Adrenal gland (tissue), 12 donors: ENCODE measurements around the gene DOCK1. TPM values are rescaled to one million over a fixed set of nuclear protein-coding genes. Genes with fewer than 3 reads are reported as not detected.

Experiments
- DNase-seq, 7 donors: peaks; one replicate each; pipeline ENCODE4 v3.0.0-alpha.2; 2019 to 2020
- H3K27ac ChIP-seq, 5 donors: fragments of 200-600 bp; sonication (generic) in 4 of 5; 1 replicate in 3 of 5; 2 replicates in 2 of 5; pipeline versions ENCODE4 v1.5.1 to v1.8.0; 2016 to 2020; ENCODE audit warnings: mild to moderate bottlenecking in 1 of 5
- H3K27me3 ChIP-seq: fragments of 200-600 bp; 2 replicates; pipeline ENCODE4 v1.8.0; 2021
- H3K36me3 ChIP-seq, 2 donors: fragments of 200-600 bp; replicated peaks in 1 of 2; 1 replicate in 1 of 2; 2 replicates in 1 of 2; pipeline versions ENCODE4 v1.5.1 to v1.8.0; 2018 to 2022
- H3K4me1 ChIP-seq, 2 donors: fragments of 200-600 bp; replicated peaks in 1 of 2; 1 replicate in 1 of 2; 2 replicates in 1 of 2; pipeline versions ENCODE4 v1.5.1 to v1.8.0; 2018 to 2021
- H3K4me3 ChIP-seq, 4 donors: fragments of 200-600 bp; sonication (generic) in 3 of 4; one replicate each; pipeline ENCODE4 v1.5.1; 2016 to 2018
- H3K9me3 ChIP-seq, 3 donors: fragments of 200-600 bp; sonication (generic) in 1 of 3; replicated peaks in 1 of 3; 1 replicate in 2 of 3; 2 replicates in 1 of 3; pipeline versions ENCODE4 v1.5.1 to v1.8.0; 2016 to 2021
- POLR2A ChIP-seq, 2 donors: fragments of 450-650 bp; IDR thresholded peaks; one replicate each; pipeline ENCODE4 v1.6.1; 2017; ENCODE audit warnings: antibody characterized with exemption in 2 of 2, mild to moderate bottlenecking in 2 of 2, moderate library complexity in 1 of 2
- WGBS, 4 donors: extraction: QIAGEN DNeasy Blood & Tissue Kit in 2 of 4; methylation state at CpG; one replicate each; pipeline versions ENCODE4 v1.1.5 to v1.1.7; 2013 to 2017; 5-methylcytosine and 5-hydroxymethylcytosine counted together
- intact Hi-C, 2 donors: fragments of 100-400 bp; cut with DNase I; formaldehyde crosslinking; loops; one replicate each; pipeline versions ENCODE4 v1.14.1 to v1.15.0; 2022 to 2023
- polyA plus RNA-seq, 3 donors: library from polyadenylated mRNA; stranded (reverse); fragments of 200-250 nt in 2 of 3; fragments of 350-450 nt in 1 of 3; fragmentation: Illumina TruSeq in 1 of 3; extraction: RNeasy Lipid Tissue Mini Kit (QIAGEN cat#74804) in 1 of 3; gene quantifications; one replicate each; pipeline ENCODE4 v1.2.3, GENCODE V29; 2013 to 2014
- total RNA-seq, 9 donors: library from RNA; depleted of rRNA in 4 of 9; stranded (reverse); fragments of >200 nt in 4 of 9; fragments of 120-200 nt in 1 of 9; fragmentation: NEBNext Ultra II Directional in 1 of 9; extraction: Animal tissue kit (Norgen Biotek cat#: 25700) in 1 of 9; gene quantifications; one replicate each; pipeline versions ENCODE4 v1.1.0 to v1.2.4, GENCODE V29; 2013 to 2023
- TF ChIP-seq, protein P1 (sequence below), 6 experiments: fragments of 450-650 bp in 4 of 6; fragments of 200-600 bp in 2 of 6; sonication (generic) in 1 of 6; IDR thresholded peaks; 1 replicate in 5 of 6; 2 replicates in 1 of 6; pipeline versions ENCODE4 v1.5.1 to v1.8.0; 2016 to 2021; ENCODE audit warnings: antibody characterized with exemption in 6 of 6, mild to moderate bottlenecking in 2 of 6, moderate library complexity in 1 of 6
- donor health status: healthy with polysubstance abuse.
- donor health status: Bipolar disorder and iron deficiency.
- donor health status: DM: yes; HTN: yes; CAD: no.
- donor health status: DM: no; HTN: no; CAD: no.
- donor health status: DM: no; HTN: no; CAD: no.
- donor health status: DM: yes; HTN: yes; CAD: no.

Gene DOCK1
- total and polyA plus RNA-seq, 12 donors = 8.1 to 30.4 (median 21.6) TPM

DNA sequence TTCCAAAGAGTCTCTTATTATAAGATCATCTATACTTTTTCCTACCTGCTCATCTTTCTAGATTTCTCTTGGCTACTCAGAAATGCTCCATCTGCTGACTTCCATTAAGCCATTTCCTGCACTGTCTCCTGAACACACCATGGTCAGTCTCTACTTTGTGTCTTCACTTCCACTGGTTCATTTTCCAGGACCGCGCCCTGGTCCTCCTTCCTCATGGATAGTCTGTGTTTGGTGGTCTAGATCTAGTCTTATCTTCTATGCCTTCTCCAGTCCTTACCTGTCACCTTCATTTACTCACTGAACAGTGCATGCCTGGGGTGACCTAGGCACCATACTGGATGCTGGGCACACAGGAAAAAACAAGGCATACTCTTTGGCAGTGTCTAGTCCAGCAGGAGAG is 279.4 kb downstream of the DOCK1 start:
- no peaks in the 10 kb centered on the region for H3K9me3 ChIP-seq
- intact Hi-C loops = no loop called here
- H3K4me3 ChIP-seq = no peak overlapping the region
- no peak for TF ChIP-seq POLR2A (IDR thresholded peaks at IDR 0.05)
- TF ChIP-seq, protein P1, sequence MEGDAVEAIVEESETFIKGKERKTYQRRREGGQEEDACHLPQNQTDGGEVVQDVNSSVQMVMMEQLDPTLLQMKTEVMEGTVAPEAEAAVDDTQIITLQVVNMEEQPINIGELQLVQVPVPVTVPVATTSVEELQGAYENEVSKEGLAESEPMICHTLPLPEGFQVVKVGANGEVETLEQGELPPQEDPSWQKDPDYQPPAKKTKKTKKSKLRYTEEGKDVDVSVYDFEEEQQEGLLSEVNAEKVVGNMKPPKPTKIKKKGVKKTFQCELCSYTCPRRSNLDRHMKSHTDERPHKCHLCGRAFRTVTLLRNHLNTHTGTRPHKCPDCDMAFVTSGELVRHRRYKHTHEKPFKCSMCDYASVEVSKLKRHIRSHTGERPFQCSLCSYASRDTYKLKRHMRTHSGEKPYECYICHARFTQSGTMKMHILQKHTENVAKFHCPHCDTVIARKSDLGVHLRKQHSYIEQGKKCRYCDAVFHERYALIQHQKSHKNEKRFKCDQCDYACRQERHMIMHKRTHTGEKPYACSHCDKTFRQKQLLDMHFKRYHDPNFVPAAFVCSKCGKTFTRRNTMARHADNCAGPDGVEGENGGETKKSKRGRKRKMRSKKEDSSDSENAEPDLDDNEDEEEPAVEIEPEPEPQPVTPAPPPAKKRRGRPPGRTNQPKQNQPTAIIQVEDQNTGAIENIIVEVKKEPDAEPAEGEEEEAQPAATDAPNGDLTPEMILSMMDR (IDR thresholded peaks at IDR 0.05) = no peak
- H3K27me3 ChIP-seq = no peaks in the 10 kb centered on the region
- 97 to 100% (median 98%) methylated on average over 2 of the region's 2 CpGs for WGBS, 4 donors
- H3K4me1 ChIP-seq = no peaks in the 10 kb centered on the region
- DNase-seq = no peak
- H3K36me3 ChIP-seq = no peaks in the 10 kb centered on the region
- H3K27ac ChIP-seq = no peak overlapping the region

DNA sequence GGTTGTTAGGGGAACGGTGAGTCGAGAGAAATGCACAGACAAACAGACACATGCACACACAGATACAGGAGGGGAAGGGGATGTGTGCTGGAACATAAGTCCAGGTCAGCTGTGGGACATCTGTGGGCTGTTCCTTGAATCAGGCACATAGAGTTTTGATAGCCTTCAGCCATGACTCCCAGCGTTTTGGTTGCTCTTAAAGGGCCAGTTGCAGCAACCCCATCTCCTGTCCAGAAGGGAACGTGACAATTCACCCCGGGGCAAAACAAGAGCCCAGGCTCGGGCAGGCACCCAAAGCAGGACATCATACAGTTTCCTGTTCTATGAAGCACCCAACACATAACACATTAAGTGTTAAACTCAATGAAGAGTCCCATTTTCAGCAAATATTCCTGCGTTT is 281.6 kb downstream of the DOCK1 start:
- Histone ChIP-seq H3K4me3 (no peak overlapping the region), H3K36me3 (no peaks in the 10 kb centered on the region), H3K9me3 (no peaks in the 10 kb centered on the region), H3K4me1 (no peaks in the 10 kb centered on the region), H3K27ac (no peak overlapping the region), H3K27me3 (no peaks in the 10 kb centered on the region)
- TF ChIP-seq, protein P1 (IDR thresholded peaks at IDR 0.05) = no peak
- no peak for TF ChIP-seq POLR2A (IDR thresholded peaks at IDR 0.05)
- intact Hi-C loops = no loop called here
- WGBS, 4 donors = 74 to 80% (median 76%) methylated on average over 7 of the region's 7 CpGs
- DNase-seq = no peak

DNA sequence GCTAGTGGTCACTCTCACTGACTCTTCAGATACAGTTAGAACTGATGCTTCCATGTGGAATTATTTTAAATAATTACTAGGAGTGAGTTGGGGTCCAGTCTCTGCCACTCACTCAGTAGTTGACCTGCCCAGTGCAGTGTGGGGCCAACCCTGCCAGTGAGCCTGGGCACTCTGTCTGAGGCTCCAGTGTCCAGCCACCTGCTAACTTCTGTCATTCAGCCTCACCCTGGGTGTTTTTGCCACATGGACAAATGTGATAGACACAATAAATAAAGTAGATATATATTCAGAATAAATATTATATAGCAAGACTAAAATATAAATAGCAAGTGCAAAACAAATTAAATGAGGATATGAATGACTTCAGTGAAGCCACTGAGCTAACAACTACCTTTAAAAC is 284.0 kb downstream of the DOCK1 start:
- Histone ChIP-seq H3K4me1 (no peaks in the 10 kb centered on the region), H3K4me3 (no peak overlapping the region), H3K9me3 (no peaks in the 10 kb centered on the region), H3K27me3 (peaks cover 6% of the 10 kb centered on the region), H3K36me3 (no peaks in the 10 kb centered on the region), H3K27ac (no peak overlapping the region)
- no peak for DNase-seq
- intact Hi-C loops = no loop called here
- TF ChIP-seq, protein P1 (IDR thresholded peaks at IDR 0.05) = no peak
- no peak for TF ChIP-seq POLR2A (IDR thresholded peaks at IDR 0.05)

DNA sequence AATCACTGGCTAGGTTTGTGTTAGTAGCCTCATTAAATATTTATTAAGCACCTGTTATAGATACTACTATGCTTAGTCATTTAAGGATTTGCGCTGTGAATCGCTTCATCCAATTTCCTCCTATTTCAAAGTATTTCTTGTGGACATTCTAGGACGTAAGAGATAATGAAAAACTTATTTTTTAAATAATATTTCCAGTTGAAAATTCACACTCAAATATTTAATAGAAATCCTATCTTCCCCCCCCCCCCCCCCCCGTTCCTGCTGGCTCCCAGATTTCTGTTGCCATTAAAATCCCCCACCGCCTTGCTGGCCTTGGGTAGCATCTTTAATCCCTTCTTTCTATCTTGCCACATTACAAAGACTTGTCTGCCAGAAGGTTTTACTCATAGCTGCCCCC is 285.2 kb downstream of the DOCK1 start:
- H3K27ac ChIP-seq = no peak overlapping the region
- H3K4me3 ChIP-seq = no peak overlapping the region
- DNase-seq = no peak
- intact Hi-C loops = no loop called here
- no peaks in the 10 kb centered on the region for H3K36me3 ChIP-seq
- peaks cover 13% of the 10 kb centered on the region for H3K27me3 ChIP-seq
- TF ChIP-seq, protein P1 (IDR thresholded peaks at IDR 0.05) = no peak
- no peak for TF ChIP-seq POLR2A (IDR thresholded peaks at IDR 0.05)
- H3K4me1 ChIP-seq = peaks cover 3 to 8% of the 10 kb centered on the region in 2 donors
- no peaks in the 10 kb centered on the region for H3K9me3 ChIP-seq
- WGBS, 4 donors = 75 to 77% (median 76%) methylated on average over 5 of the region's 5 CpGs
